OCI-LY3 (cell line): ENCODE data around the gene RPS6KA1.

Experiments used
- CTCF ChIP-seq: fragments of 200-600, 300-600 bp; sonication (generic); IDR thresholded peaks from 2 replicates; pipeline ENCODE4 v1.5.1; 2014; ENCODE audit warnings: antibody characterized with exemption, low read length, low read depth
- EZH2phosphoT487 ChIP-seq: fragments of 200-600 bp; shearing (Covaris generic); IDR thresholded peaks from 2 replicates; pipeline ENCODE4 v1.6.1; 2018; ENCODE audit warnings: antibody characterized with exemption, mixed run types, low read depth

- TF ChIP-seq CTCF (no peak), EZH2phosphoT487 (no peak)
Measured at GRCh38 chr1:26535201-26535600, 5.6 kb downstream of the RPS6KA1 start.
